KMS-11 (cell line): ENCODE measurements around the gene MMP24.
"Not testable (repeated sequence)": the region's sequence is repeated elsewhere in the genome, so short reads cannot be mapped to it uniquely, and the experiment has no call there.

ENCODE experiments used
- H2AFZ ChIP-seq: fragments of 200-600 bp; sonication (generic); 2 replicates; pipeline ENCODE4 v1.6.1; 2016; ENCODE audit warnings: antibody characterized with exemption, mixed run types, low read depth
- H3K27ac ChIP-seq: fragments of 200-600 bp; sonication (generic); 2 replicates; pipeline ENCODE4 v1.6.1; 2016; ENCODE audit warnings: mild to moderate bottlenecking, mixed run types
- H3K27me3 ChIP-seq: fragments of 200-600 bp; sonication (generic); 2 replicates; pipeline ENCODE4 v1.6.1; 2017; ENCODE audit warnings: mild to moderate bottlenecking, low read depth, mixed run types, moderate library complexity; ENCODE audit not compliant: insufficient read depth
- H3K36me3 ChIP-seq: fragments of 200-600 bp; sonication (generic); 2 replicates; pipeline ENCODE4 v1.6.1; 2017; ENCODE audit warnings: mild to moderate bottlenecking, mixed run types; ENCODE audit not compliant: insufficient read depth
- H3K4me1 ChIP-seq: fragments of 200-600 bp; sonication (generic); 2 replicates; pipeline ENCODE4 v1.6.1; 2016; ENCODE audit warnings: mild to moderate bottlenecking, low read depth, mixed run types; ENCODE audit not compliant: poor library complexity, severe bottlenecking
- H3K4me2 ChIP-seq: fragments of 200-600 bp; sonication (generic); 2 replicates; pipeline ENCODE4 v1.7.0; 2016; ENCODE audit warnings: mild to moderate bottlenecking, mixed run types
- H3K4me3 ChIP-seq: fragments of 200-600 bp; sonication (generic); IDR thresholded peaks from 2 replicates; pipeline ENCODE4 v1.6.1; 2017; ENCODE audit warnings: low read depth, low read length, mixed read lengths; ENCODE audit not compliant: insufficient read depth
- H3K79me2 ChIP-seq: fragments of 200-600 bp; sonication (generic); 2 replicates; pipeline ENCODE4 v1.6.1; 2016; ENCODE audit warnings: low read depth, mixed run types; ENCODE audit not compliant: insufficient read depth
- H3K9ac ChIP-seq: fragments of 200-600 bp; sonication (generic); 2 replicates; pipeline ENCODE4 v1.6.1; 2016; ENCODE audit warnings: mild to moderate bottlenecking, mixed run types
- H4K20me1 ChIP-seq: fragments of 200-600 bp; sonication (generic); 2 replicates; pipeline ENCODE4 v1.6.1; 2016; ENCODE audit warnings: mild to moderate bottlenecking, mixed run types; ENCODE audit not compliant: insufficient read depth
- CTCF ChIP-seq: fragments of 200-600 bp; sonication (generic); conservative IDR thresholded peaks from 2 replicates; pipeline ENCODE4 v1.6.1; 2017; ENCODE audit warnings: low read depth, mild to moderate bottlenecking, antibody characterized with exemption, low read length, moderate library complexity, mixed read lengths

MMP24 gene

DNA sequence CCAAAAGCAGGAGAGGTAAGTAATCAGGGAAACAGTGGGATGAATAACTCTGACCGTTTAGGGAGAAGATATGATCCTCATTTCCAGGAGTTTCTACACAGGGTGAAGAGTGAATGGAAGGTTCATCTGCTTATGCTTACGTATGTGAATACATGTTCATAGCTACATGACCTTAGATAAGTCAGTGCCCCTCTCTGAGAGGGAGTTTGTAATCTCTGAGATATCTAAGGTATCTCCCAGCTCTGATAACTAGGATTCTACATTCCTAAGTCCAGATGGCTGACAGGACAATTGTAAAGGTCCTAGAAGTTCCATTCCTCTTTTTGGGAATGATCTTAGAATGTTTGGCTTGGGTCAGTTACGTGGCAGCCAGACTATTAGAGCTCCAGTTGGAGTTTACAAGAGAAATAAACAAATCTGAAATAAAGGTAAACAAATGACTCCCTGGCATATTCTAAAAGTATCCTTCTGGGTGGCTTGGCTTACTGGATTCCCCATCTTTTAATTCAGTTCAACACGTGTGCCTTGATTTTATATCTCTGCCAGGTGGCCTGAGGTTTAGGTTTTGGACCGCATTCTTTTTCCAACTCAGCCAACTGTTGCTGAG lies 38.8 kb upstream of the MMP24 start:
- H3K4me2 ChIP-seq, result no peak overlapping the region
- H4K20me1 ChIP-seq, result no peaks in the 10 kb centered on the region
- H2AFZ ChIP-seq, result no peak overlapping the region
- H3K4me3 ChIP-seq, result no peak overlapping the region
- no peak overlapping the region for H3K9ac ChIP-seq
- no peaks in the 10 kb centered on the region for H3K36me3 ChIP-seq
- H3K27ac ChIP-seq, result no peak overlapping the region
- no peaks in the 10 kb centered on the region for H3K4me1 ChIP-seq
- no peak for TF ChIP-seq CTCF
- H3K27me3 ChIP-seq, result no peaks in the 10 kb centered on the region
- no peaks in the 10 kb centered on the region for H3K79me2 ChIP-seq

DNA sequence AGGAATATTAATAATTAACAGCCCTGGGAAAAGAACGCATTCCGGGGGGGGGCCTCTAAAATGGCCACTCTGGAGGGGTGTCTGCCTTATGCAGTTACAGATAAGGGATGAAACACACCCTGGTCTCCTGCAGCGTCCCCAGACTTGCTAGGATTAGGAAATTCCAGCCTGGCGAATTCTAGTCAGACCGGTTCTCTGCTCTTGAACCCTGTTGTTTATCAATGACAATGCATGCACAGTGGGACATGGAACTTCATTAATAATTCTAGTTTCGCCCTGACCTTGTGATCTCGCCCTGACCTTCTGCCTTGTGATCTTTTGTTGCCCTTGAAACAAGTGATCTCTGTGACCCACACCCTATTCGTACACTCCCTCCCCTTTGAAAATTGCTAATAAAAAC lies 37.3 kb upstream of the MMP24 start:
- not testable (repeated sequence) for H3K4me3 ChIP-seq, H3K79me2 ChIP-seq, H3K4me1 ChIP-seq, H2AFZ ChIP-seq, H3K27ac ChIP-seq, H3K36me3 ChIP-seq, H4K20me1 ChIP-seq, H3K4me2 ChIP-seq, H3K9ac ChIP-seq, H3K27me3 ChIP-seq

GRCh38 chr20:35190556-35190955 lies 35.9 kb upstream of the MMP24 start:
- Histone ChIP-seq H3K4me2 (no peak overlapping the region), H3K79me2 (no peaks in the 10 kb centered on the region), H3K27ac (no peak overlapping the region), H3K27me3 (no peaks in the 10 kb centered on the region), H4K20me1 (no peaks in the 10 kb centered on the region), H3K4me1 (no peaks in the 10 kb centered on the region), H3K4me3 (no peak overlapping the region), H2AFZ (no peak overlapping the region), H3K36me3 (no peaks in the 10 kb centered on the region), H3K9ac (no peak overlapping the region)
- no peak for TF ChIP-seq CTCF

- no peak overlapping the region for H2AFZ ChIP-seq
- no peaks in the 10 kb centered on the region for H3K36me3 ChIP-seq
- H4K20me1 ChIP-seq, result no peaks in the 10 kb centered on the region
- no peak overlapping the region for H3K27ac ChIP-seq
- H3K4me1 ChIP-seq, result no peaks in the 10 kb centered on the region
- H3K27me3 ChIP-seq, result no peaks in the 10 kb centered on the region
- H3K9ac ChIP-seq, result no peak overlapping the region
- no peak for TF ChIP-seq CTCF
- H3K4me3 ChIP-seq, result no peak overlapping the region
- no peaks in the 10 kb centered on the region for H3K79me2 ChIP-seq
- no peak overlapping the region for H3K4me2 ChIP-seq
Observed at GRCh38 chr20:35191419-35192117, 34.9 kb upstream of the MMP24 start.
